ENCODE measurements around the gene ARHGAP24.

Gene ARHGAP24

GRCh38 chr4:85738721-85739120, 263.8 kb downstream of the ARHGAP24 start:
- Histone ChIP-seq H3K4me3 (ENCODE audit: low read depth, low read length) (no peak overlapping the region), H2AFZ (ENCODE audit: low read length, unreplicated experiment) (no peak overlapping the region), H3K36me3 (ENCODE audit: insufficient read depth, low read length) (no peaks in the 10 kb centered on the region), H3K27me3 (ENCODE audit: insufficient read depth, low read length) (no peaks in the 10 kb centered on the region), H3K79me2 (ENCODE audit: control insufficient read depth, insufficient read depth, low read length, unreplicated experiment) (peaks cover 5% of the 10 kb centered on the region), H3K4me1 (ENCODE audit: control insufficient read depth, insufficient read depth, low read length, unreplicated experiment) (peaks cover 49% of the 10 kb centered on the region), H3K27ac (ENCODE audit: low read depth, low read length) (no peak overlapping the region)

- Histone ChIP-seq H3K27ac (ENCODE audit: low read depth, low read length) (peak overlapping the region; percentile 81), H3K4me3 (ENCODE audit: low read depth, low read length) (no peak overlapping the region), H3K79me2 (ENCODE audit: control insufficient read depth, insufficient read depth, low read length, unreplicated experiment) (peaks cover 5% of the 10 kb centered on the region), H3K4me1 (ENCODE audit: control insufficient read depth, insufficient read depth, low read length, unreplicated experiment) (peaks cover 50% of the 10 kb centered on the region), H3K36me3 (ENCODE audit: insufficient read depth, low read length) (no peaks in the 10 kb centered on the region), H3K27me3 (ENCODE audit: insufficient read depth, low read length) (no peaks in the 10 kb centered on the region), H2AFZ (ENCODE audit: low read length, unreplicated experiment) (no peak overlapping the region)
These were observed 265.5 kb downstream of the ARHGAP24 start for GRCh38 chr4:85740431-85740861.

DNA sequence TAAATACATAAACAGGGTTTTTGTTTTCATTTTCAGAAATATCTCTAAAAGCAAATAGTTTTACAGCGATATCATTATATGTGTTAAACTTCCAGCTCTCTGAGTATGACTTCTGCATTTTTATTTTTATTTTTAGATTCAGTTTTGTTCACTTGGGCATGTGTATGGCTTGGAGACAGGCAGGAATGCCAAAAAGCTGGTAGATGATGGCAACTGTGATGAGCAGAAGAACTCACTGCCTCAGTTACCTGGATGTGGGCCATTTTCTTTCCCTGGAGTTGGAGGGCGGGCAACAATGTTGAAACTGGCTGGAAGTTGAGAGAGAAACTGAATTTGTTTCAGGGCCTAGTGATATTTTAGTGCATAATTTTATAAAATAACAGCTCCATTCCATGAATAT, 266.4 kb downstream of the ARHGAP24 start:
- Histone ChIP-seq H3K36me3 (ENCODE audit: insufficient read depth, low read length) (no peaks in the 10 kb centered on the region), H3K4me1 (ENCODE audit: control insufficient read depth, insufficient read depth, low read length, unreplicated experiment) (peaks cover 50% of the 10 kb centered on the region), H3K27me3 (ENCODE audit: insufficient read depth, low read length) (no peaks in the 10 kb centered on the region), H2AFZ (ENCODE audit: low read length, unreplicated experiment) (peak overlapping the region; percentile 1), H3K27ac (ENCODE audit: low read depth, low read length) (peak overlapping the region; percentile 81), H3K79me2 (ENCODE audit: control insufficient read depth, insufficient read depth, low read length, unreplicated experiment) (peaks cover 5% of the 10 kb centered on the region), H3K4me3 (ENCODE audit: low read depth, low read length) (no peak overlapping the region)

GRCh38 chr4:85741921-85742591, 267.1 kb downstream of the ARHGAP24 start:
- peaks cover 5% of the 10 kb centered on the region for H3K79me2 ChIP-seq (ENCODE audit: control insufficient read depth, insufficient read depth, low read length, unreplicated experiment)
- peak overlapping the region; percentile 81 for H3K27ac ChIP-seq (ENCODE audit: low read depth, low read length)
- H3K4me3 ChIP-seq (ENCODE audit: low read depth, low read length) = no peak overlapping the region
- H3K27me3 ChIP-seq (ENCODE audit: insufficient read depth, low read length) = no peaks in the 10 kb centered on the region
- H3K36me3 ChIP-seq (ENCODE audit: insufficient read depth, low read length) = no peaks in the 10 kb centered on the region
- H3K4me1 ChIP-seq (ENCODE audit: control insufficient read depth, insufficient read depth, low read length, unreplicated experiment) = peaks cover 50% of the 10 kb centered on the region
- H2AFZ ChIP-seq (ENCODE audit: low read length, unreplicated experiment) = no peak overlapping the region

DNA sequence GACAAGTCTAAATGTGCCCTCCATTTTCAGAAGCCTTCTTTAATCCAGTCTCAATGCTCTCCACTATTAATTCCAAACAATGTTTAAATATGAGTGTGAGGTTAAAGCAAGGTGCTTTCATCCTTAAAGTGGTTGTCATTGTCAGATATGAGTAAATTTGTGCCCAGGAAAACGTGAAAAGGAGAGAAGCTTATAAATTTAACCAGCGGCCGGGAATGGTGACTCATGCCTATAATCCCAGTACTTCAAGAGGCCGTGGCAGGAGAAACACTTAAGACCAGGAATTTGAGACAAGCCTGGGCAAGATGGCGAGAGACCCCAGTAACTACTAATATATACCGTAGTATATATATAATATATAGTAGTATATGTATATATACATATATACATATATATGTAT, 270.0 kb downstream of the ARHGAP24 start:
- Histone ChIP-seq H3K27ac (ENCODE audit: low read depth, low read length) (no peak overlapping the region), H3K36me3 (ENCODE audit: insufficient read depth, low read length) (no peaks in the 10 kb centered on the region), H3K4me3 (ENCODE audit: low read depth, low read length) (no peak overlapping the region), H2AFZ (ENCODE audit: low read length, unreplicated experiment) (no peak overlapping the region), H3K27me3 (ENCODE audit: insufficient read depth, low read length) (no peaks in the 10 kb centered on the region), H3K79me2 (ENCODE audit: control insufficient read depth, insufficient read depth, low read length, unreplicated experiment) (peaks cover 5% of the 10 kb centered on the region), H3K4me1 (ENCODE audit: control insufficient read depth, insufficient read depth, low read length, unreplicated experiment) (peaks cover 58% of the 10 kb centered on the region)

GRCh38 chr4:85745939-85746338, 271.0 kb downstream of the ARHGAP24 start:
- Histone ChIP-seq H3K79me2 (ENCODE audit: control insufficient read depth, insufficient read depth, low read length, unreplicated experiment) (peaks cover 5% of the 10 kb centered on the region), H3K4me3 (ENCODE audit: low read depth, low read length) (no peak overlapping the region), H3K27ac (ENCODE audit: low read depth, low read length) (no peak overlapping the region), H3K36me3 (ENCODE audit: insufficient read depth, low read length) (no peaks in the 10 kb centered on the region), H3K27me3 (ENCODE audit: insufficient read depth, low read length) (no peaks in the 10 kb centered on the region), H3K4me1 (ENCODE audit: control insufficient read depth, insufficient read depth, low read length, unreplicated experiment) (peaks cover 48% of the 10 kb centered on the region), H2AFZ (ENCODE audit: low read length, unreplicated experiment) (no peak overlapping the region)

DNA sequence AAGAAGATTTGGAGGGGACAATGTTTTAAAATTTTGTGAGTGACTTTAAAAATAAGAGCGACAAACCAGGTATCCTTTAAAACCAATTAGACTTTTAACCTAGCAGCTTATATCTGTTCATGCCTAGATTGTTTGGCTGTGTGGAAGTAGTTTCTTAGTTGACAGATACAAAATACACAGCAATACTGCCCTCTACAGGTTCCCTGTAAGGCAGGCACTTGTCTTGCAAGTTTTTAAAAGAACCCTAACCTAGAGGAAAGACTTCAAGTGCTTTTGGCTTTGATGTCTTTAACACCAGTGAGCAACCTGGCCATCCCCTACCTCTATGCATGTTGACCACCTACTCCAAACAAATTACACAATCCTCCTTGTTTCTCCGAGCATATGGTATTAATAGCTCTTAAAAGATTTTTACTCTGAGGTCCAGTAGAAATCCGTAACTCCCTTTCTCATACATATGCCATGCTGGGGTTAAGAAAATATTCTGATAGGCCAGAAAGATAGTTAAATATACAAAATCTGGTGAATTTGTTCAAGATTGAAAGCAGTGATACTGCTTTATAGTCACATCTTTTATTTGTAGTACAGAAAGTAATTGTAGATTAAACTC, 273.0 kb downstream of the ARHGAP24 start:
- no peaks in the 10 kb centered on the region for H3K79me2 ChIP-seq (ENCODE audit: control insufficient read depth, insufficient read depth, low read length, unreplicated experiment)
- H3K36me3 ChIP-seq (ENCODE audit: insufficient read depth, low read length) = no peaks in the 10 kb centered on the region
- H3K4me1 ChIP-seq (ENCODE audit: control insufficient read depth, insufficient read depth, low read length, unreplicated experiment) = peaks cover 29% of the 10 kb centered on the region
- no peak overlapping the region for H2AFZ ChIP-seq (ENCODE audit: low read length, unreplicated experiment)
- H3K4me3 ChIP-seq (ENCODE audit: low read depth, low read length) = no peak overlapping the region
- H3K27ac ChIP-seq (ENCODE audit: low read depth, low read length) = peak overlapping the region; percentile 54
- no peaks in the 10 kb centered on the region for H3K27me3 ChIP-seq (ENCODE audit: insufficient read depth, low read length)

GRCh38 chr4:85748654-85749053, 273.7 kb downstream of the ARHGAP24 start:
- Histone ChIP-seq H3K36me3 (ENCODE audit: insufficient read depth, low read length) (no peaks in the 10 kb centered on the region), H3K4me3 (ENCODE audit: low read depth, low read length) (no peak overlapping the region), H3K27ac (ENCODE audit: low read depth, low read length) (peak overlapping the region; percentile 54), H3K4me1 (ENCODE audit: control insufficient read depth, insufficient read depth, low read length, unreplicated experiment) (peaks cover 28% of the 10 kb centered on the region), H2AFZ (ENCODE audit: low read length, unreplicated experiment) (no peak overlapping the region), H3K79me2 (ENCODE audit: control insufficient read depth, insufficient read depth, low read length, unreplicated experiment) (no peaks in the 10 kb centered on the region), H3K27me3 (ENCODE audit: insufficient read depth, low read length) (no peaks in the 10 kb centered on the region)

GRCh38 chr4:85751866-85752265, 276.9 kb downstream of the ARHGAP24 start:
- Histone ChIP-seq H3K79me2 (ENCODE audit: control insufficient read depth, insufficient read depth, low read length, unreplicated experiment) (no peaks in the 10 kb centered on the region), H2AFZ (ENCODE audit: low read length, unreplicated experiment) (no peak overlapping the region), H3K27me3 (ENCODE audit: insufficient read depth, low read length) (no peaks in the 10 kb centered on the region), H3K4me1 (ENCODE audit: control insufficient read depth, insufficient read depth, low read length, unreplicated experiment) (peaks cover 19% of the 10 kb centered on the region), H3K36me3 (ENCODE audit: insufficient read depth, low read length) (no peaks in the 10 kb centered on the region), H3K27ac (ENCODE audit: low read depth, low read length) (no peak overlapping the region), H3K4me3 (ENCODE audit: low read depth, low read length) (no peak overlapping the region)

DNA sequence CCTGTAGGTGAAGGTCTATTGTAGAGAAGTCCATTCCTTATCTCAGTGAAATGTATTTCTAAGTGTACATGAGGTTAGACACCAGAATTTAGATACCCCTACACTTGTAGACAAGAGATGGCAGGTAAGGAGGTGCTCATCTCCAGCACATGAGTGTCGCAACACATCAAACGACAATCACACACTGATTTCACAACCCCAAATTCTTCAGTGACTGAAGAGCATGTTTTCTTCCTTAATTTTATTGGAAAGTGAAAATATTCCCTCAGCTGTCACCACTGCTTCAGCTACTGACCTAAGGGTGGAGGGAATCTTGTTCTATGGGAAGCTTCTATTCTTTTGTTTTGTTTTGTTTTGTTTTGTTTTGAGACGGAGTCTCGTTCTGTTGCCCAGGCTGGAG, 280.3 kb downstream of the ARHGAP24 start:
- H2AFZ ChIP-seq (ENCODE audit: low read length, unreplicated experiment) = no peak overlapping the region
- no peaks in the 10 kb centered on the region for H3K79me2 ChIP-seq (ENCODE audit: control insufficient read depth, insufficient read depth, low read length, unreplicated experiment)
- H3K36me3 ChIP-seq (ENCODE audit: insufficient read depth, low read length) = no peaks in the 10 kb centered on the region
- no peak overlapping the region for H3K27ac ChIP-seq (ENCODE audit: low read depth, low read length)
- peaks cover 17% of the 10 kb centered on the region for H3K4me1 ChIP-seq (ENCODE audit: control insufficient read depth, insufficient read depth, low read length, unreplicated experiment)
- no peak overlapping the region for H3K4me3 ChIP-seq (ENCODE audit: low read depth, low read length)
- H3K27me3 ChIP-seq (ENCODE audit: insufficient read depth, low read length) = no peaks in the 10 kb centered on the region

- Histone ChIP-seq H3K27ac (ENCODE audit: low read depth, low read length) (no peak overlapping the region), H3K36me3 (ENCODE audit: insufficient read depth, low read length) (no peaks in the 10 kb centered on the region), H3K4me3 (ENCODE audit: low read depth, low read length) (no peak overlapping the region), H3K79me2 (ENCODE audit: control insufficient read depth, insufficient read depth, low read length, unreplicated experiment) (no peaks in the 10 kb centered on the region), H3K4me1 (ENCODE audit: control insufficient read depth, insufficient read depth, low read length, unreplicated experiment) (peaks cover 34% of the 10 kb centered on the region), H2AFZ (ENCODE audit: low read length, unreplicated experiment) (no peak overlapping the region), H3K27me3 (ENCODE audit: insufficient read depth, low read length) (no peaks in the 10 kb centered on the region)
These were observed 282.0 kb downstream of the ARHGAP24 start for GRCh38 chr4:85756938-85757337.

Measured in ACC112 (cell line).